HPDE6-E6E7 (cell line): ENCODE results near the gene EPHA6.
"Not testable (repeated sequence)": the region's sequence is repeated elsewhere in the genome, so short reads cannot be mapped to it uniquely, and the experiment has no call there.

Source experiments
- DNase-seq: peaks from one replicate; pipeline ENCODE4 v3.0.0; 2011; ENCODE audit warnings: missing footprints; ENCODE audit errors: extremely low spot score

The EPHA6 gene

DNA sequence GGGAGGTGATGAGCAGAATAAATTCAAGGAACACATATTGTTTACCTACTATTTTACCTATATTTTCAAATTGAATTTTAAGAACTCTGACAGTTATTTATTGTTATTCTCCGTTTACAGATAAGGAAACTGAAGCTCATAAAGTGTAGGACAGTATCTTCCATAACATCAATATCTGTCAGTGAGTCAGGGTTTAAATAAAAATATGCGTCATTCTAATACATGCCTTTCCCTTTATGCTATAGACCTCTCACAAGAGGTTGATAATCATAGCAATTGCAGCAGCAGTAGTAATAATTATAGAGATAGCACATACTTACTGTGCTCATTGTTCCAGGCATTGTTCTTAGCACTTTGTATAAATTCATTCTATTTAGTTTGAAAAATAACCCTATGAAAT lies 101.1 kb downstream of the EPHA6 start:
- DNase-seq: no peak

DNA sequence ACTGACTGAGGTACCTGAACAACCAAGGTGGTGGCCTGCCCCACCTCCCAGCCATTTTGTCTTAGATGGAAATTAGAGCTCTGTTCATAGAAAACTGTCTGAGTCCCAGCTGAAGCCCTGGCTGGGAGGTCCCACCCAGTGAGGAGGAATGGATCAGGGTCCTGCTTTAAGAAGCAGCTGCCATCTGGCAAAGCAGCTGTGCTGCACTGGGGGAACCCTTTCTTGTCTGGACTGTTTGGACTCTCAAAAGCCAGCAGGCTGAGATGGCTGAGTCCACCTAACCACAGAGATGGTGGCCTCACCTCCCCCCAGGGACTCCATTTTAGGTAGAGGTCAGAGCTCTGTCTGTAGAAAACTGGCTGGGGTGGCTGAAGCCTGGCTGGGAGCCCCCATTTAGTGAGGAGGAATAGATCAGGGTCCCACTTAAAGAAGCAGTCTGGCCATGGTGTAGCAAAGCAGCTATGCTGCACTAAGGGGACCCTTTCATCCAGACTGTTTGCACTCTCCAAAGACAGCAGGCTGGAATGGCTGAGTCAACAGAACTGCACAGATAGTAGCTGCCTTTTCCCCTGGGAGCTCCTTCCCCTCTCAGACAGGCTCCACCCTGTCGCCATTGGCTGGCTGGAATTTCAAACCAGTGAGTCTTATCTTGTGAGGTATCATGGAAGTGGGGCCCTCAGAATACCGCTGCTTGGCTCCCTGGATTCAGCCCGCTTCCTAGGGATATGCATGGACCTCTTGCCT lies 116.9 kb downstream of the EPHA6 start:
- DNase-seq: no peak

DNA sequence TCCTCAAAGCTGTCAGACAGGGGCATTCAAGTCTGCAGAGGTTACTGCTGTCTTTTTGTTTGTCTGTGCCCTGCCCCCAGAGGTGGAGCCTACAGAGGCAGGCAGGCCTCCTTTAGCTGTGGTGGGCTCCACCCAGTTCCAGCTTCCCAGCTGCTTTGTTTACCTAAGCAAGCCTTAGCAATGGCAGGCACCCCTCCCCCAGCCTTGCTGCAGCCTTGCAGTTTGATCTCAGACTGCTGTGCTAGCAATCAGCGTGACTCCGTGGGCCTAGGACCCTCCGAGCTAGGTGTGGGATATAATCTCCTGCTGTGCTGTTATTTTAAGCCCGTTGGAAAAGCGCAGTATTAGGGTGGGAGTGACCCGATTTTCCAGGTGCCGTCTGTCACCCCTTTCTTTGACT lies 127.7 kb downstream of the EPHA6 start:
- not testable (repeated sequence) for DNase-seq

DNA sequence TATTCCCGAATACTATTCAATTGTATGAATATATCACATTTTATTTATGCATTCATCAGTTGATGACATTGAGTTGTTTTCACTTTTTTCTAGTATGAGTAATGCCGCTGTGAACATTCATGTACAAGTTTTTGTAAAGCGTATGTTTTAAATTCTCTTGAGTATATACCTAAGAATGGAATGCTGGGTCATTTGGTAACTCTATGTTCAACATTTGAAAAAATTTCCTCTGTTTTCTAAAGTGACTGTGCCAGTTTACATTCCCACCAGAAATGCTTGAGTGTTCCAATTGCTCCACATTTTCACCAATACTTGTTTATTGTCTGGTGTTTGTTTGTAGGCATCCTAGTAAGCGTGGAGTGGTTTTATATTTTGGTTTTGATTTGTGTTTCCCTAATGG lies 144.5 kb downstream of the EPHA6 start:
- DNase-seq: no peak

DNA sequence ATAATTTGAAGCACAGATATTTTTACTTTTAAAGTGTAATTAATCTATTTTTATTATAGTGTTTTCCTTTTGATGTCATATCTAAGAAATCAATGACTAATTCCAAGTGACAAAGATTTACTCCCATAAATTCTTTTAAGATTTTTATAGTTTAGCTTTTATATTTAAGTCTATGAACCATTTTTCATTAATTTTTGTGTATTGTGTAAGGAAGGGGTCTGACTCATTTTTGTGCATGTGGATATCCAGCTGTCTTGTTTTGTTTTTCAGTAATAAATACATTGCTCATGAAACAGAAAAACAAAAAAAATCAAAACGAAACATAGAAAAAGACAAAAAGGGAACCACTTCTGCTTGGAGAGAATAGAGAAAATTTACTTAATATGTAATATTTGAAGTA lies 145.1 kb downstream of the EPHA6 start:
- no peak for DNase-seq

DNA sequence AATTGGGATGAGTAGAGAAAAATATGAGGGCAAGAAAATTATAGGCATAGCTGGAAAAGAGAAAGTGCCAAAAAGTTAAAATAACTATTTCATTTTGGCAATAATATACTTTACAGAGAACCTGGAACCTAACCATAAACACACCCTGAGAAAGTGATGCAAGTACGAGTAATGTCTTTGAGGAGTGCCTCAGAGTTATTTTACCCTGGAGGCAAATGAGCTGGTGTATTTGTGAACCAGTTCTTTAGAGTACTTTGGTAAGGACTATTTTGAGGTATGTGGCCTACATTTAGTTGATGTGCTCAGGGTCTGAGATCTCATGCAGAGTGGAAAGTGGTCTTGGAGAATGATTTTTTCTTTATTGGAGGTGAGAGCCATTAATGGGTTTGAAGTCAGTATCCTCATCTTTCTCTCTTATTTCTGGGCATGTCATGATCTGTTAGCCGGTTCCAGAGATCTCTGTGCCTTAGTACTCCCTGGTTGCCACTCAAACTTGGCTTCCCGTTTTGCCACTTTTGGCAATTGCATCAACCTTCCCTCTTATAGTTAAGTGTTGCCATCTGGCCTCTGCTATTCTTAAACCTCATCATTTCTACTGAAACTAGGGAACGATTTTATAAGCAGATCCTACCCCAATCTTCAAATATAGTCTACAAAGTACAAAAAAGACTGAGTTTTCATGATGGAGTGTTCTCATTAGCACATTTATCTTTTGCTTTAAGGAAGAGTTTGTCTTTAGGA lies 145.7 kb downstream of the EPHA6 start:
- DNase-seq: peak; percentile 39

DNA sequence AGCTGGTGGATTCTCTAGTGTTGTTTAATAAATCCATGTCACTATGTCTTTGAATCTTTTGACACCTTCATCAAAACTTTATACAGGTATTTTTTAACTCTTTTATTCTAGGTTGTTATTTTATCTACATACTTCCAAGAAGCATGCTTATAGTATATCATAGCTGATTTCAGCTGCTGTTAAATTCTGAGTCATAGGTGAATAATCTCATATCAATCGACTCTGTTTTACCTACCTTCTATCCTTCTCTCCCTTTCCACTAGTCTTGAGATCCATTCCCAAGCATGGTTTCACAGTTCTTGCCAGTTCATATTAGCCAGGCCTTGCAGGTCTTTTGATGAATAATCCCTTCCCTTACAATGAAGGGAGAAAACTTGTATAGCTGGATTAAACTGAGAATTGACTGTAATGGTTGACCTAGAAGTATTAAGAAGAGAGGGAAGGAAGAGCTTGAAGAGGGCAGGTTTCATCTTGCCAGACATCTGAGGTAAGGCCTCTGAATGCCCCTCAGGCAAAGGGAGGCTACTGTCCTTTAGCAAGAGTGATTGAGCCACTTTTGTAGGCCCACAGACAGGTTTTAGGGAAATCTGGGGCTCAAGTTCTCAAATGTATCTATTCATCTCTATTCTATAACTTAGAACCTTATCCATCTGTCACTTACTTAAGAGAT lies 146.4 kb downstream of the EPHA6 start:
- peak; percentile 29 for DNase-seq

DNA sequence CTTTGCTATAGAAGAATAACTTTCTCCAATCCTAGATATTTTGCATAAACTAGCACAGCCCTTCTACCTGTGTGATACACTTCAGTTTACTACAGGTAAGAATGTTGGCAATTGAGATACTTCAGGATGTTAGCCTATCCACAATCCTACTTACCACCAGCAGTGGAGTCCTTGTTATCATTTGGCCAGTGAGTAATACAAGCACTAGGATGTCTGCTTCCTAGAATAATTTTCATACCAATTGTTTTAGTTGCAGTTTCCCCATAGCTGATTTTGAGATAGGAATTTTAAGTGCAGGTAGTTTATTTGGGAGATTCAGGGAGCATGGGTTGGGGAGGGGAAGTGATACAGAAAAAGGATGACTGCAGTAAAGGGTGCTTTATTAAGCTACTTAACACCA lies 147.2 kb downstream of the EPHA6 start:
- no peak for DNase-seq

DNA sequence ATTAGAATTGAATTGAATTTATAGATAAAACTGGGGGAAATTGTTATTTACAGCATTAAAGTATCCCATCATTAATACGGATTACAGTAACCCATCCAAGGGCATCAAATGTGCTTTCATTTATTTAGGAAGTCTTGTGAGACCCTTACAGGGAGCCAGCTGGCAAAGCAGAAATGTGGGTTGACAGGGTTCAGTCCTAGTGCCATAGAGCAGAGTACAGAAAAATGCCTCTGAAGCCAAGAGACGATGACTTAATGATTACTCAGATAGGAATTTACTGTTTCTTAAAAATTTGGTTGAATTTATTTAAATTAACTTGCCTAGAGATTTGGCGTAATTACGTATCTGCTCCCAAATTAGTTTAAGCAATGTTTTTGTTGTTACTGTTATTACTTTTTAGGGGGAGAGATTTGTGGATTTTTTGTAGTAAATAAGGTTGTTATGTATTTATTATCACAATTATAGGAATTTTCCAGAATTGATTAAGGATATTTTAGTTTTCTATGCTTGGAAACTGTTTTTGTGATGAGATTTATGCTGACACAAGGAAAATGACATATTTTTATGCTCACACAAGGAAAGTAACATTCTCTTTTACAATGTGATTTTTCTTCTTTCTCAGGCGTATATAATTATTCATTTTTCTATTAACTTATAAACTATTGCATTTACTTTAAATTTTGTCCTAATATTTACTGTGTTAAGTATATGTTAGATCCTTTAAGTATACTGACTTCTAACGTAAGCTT lies 152.0 kb downstream of the EPHA6 start:
- DNase-seq: no peak

DNA sequence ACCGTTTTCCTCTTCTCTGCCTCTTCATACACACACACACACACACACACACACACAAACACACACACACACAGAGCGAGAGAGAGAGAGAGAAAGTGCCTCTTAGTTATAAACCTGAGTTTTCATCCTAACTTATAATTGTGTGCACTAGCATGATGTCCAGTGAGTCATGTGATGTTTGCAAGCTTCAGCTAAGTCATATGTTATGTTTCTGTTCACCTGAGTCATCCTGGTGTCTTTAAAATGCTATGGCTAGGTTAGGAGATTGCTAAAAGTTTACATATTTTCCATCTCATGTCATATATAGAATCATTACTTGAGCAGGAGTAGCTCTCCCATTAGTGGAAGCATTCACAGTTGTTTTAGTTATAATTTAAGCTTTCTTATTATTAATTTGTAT lies 155.8 kb downstream of the EPHA6 start:
- DNase-seq: peak; percentile 29

DNA sequence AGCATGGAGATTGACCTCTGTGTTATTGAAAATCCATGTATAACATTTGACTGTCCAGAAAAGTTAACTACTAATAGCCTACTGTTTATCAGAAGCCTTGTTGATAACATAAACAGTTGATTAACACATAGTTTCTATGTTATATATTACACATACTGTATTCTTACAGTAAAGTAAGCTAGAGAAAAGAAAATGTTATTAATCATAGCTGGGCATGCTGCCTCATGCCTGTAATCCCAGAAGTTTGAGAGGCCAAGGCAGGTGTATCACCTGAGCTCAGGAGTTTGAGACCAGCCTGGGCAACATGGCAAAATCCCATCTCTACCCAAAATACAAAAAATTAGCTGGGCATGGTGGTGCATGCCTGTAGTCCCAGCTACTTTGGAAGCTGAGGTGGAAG lies 163.3 kb downstream of the EPHA6 start:
- no peak for DNase-seq

DNA sequence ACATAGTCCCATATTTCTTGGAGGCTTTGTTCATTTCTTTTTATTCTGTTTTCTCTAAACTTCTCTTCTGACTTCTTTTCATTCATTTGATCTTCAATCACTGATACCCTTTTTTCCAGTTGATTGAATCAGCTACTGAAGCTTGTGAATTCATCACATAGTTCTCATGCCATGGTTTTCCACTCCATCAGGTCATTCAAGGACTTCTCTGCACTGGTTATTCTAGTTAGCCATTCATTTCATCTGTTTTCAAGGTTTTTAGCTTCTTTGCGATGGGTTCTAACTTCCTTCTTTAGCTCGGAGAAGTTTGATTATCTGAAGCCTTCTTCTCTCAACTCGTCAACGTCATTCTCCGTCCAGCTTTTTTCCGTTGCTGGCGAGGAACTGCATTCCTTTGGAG lies 169.3 kb downstream of the EPHA6 start:
- not testable (repeated sequence) for DNase-seq

DNA sequence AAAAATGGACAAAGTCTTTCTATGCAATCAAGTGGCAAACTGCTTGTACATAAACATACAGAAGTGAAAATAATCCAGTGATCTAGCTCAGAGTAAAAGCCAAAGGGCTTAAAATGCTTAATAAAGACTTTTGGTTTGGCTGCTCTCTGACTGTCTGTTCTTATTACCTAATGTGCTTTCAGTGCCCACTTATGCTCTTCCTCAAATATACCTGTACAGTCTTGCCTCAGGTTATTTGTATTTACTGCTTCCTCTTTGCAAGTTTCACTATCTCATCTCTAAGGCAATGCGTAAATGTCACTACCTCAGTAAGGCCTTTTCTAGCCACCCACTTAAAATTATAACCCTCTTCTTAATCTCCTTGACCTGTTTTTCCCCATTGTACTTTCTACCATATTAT lies 171.8 kb downstream of the EPHA6 start:
- no peak for DNase-seq

DNA sequence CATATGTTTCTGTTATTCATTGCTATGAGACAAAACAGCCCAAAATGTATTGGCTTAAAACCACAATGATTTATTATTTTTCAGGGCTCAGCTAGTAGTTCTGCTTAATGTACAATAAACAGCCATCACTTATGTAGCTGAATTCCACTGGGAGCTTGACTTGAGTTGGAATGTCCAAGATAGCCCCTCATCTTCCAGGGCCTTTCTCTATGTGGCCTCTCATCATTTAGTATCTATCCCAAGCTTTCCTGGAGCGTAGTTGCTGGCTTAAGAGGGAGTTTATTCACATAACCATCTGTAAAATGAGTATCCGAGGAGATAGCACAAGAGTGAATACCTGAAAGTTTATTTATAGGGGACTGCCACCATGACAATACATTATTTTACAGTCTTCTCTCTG lies 176.8 kb downstream of the EPHA6 start:
- no peak for DNase-seq

DNA sequence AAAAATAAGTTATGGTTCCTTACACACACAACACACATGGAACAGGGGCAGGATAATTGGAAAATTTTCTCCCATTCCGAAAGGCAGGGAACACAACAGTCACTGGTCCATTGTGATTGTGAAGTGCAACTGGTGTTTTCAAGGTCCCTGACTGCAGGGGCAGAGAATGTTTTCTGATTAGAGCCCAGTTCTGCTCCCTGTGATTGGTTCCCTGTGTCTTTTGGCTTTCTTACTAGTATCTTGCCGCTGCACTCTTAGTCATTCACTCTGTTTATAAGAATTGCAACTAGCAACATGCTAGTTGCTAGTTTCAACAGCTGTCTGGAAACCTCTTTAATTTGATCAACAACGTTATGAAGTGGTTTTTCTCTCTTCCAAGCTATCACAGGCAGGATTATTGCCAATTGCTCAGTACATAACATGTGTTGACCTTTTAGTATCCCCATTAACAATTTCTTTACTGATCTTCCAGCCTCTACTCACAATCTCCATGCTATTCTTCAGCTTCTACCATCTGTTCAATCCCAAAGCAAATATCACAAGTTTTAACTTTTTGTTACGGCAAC lies 177.5 kb downstream of the EPHA6 start:
- no peak for DNase-seq

DNA sequence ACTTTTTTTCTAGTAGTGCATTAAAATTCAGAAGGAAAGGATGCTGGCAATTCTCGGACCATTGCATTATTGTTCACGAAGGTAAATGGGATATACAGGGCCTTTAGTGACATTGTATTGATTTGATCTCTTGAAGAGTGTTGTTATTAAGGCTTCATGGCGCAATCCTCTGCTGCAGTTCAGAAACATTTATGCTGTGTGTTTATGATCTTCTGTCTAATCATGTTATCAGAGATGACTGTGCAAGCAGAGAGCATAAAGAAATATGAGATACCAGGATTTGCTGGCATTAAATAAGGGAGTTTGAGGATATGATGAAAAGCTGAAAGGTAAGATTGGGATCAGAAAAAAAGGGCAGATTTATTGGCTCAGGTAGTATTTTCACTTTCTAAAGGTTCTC lies 180.6 kb downstream of the EPHA6 start:
- DNase-seq: no peak

DNA sequence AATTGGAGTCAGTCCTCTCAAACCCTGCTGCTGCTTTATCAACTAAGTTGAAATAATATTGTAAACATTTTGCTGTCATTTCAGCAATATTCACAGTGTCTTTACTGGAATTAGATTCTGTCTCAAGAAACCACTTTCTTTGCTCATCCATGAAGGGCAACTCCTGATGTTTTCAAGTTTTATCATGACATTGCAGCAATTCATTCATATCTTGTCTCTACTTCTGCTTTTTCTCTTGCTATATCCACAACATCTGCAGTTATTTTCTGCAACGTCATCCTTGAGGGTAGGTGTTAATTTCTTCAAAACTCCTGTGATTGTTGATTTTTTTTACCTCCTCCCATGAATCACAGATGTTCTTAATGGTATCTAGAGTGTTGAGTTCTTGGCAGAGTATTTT lies 181.6 kb downstream of the EPHA6 start:
- no peak for DNase-seq

DNA sequence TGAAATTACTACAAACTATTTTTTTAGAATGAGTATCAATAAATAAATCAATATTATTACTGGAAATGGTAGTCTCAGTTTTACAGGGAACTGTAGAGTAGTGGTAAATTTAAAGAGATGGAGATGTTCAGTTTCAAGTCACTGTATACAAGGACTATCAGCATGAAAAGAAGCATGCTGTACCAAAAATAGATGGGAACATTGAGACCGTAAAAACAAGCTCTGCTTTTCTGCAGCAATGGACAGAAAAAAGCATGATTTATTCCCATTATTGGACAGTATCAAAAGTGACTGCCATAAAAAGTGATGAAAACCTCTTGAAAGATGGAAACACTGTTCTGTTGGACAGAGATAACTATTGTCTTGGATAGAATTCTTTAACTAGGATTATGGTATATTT lies 187.2 kb downstream of the EPHA6 start:
- no peak for DNase-seq

DNA sequence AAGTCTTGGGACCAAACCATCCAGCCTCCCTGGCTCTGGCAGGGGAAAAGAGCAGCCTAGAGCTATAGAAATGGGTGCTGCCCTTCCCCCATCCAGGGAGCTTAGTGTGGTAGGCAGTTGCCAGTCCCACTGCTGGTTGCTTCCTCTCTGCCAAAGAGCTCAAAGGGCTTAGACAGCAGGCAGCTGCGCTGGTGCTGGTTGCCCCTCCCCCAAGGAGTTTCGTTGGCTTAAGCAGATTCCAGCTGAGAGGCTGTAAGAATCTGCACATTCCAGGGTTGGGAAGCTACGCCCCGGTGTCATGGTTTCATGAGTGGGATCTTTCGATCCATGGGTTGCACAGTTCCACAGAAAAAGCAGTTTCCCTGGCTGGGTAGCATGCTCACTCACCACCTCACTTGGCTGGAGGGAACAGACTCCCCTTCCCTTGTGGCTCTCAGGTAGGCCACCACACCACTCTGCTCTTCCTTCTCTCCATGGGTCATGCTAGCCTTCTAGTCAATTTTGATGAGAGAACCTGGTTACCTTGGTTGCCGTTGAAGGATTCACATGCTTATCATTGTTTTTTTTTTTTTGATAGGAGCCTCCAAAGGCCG lies 195.1 kb downstream of the EPHA6 start:
- no peak for DNase-seq

DNA sequence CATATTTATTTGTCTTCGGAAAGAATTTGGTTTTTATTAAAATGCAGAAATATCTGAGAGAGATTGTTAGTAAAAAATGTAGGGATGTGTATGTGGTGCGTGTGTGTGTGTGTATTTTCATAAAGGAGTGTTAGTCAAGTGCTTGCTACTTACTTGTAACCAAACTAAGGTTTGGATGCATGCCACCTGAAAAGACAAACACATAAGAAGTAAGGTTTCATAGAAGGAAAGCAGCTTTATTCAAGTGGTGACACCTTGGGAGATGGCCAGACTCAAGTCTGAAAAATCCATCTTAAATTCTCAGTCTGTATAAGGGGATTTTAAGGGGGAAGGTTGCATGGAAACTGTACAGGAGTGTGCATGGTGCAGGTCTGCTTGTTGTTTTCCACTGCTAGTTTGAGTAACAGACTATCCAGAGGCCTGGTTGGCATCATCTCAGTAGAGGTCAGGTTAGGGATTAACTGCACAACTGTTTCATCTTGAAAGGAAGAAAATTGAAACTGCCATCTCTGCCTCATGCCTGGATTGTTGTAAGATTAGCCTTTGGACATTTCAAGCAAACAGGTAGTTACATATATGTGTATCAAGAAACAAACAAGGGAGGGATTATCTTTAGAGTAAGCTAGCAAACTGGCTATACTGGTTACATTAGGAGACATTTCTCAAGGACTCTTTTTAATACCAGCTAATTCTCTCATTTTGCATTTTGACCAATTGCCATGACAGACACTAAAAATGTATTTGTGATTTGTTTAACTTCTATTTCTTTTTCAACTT lies 196.7 kb downstream of the EPHA6 start:
- no peak for DNase-seq

DNA sequence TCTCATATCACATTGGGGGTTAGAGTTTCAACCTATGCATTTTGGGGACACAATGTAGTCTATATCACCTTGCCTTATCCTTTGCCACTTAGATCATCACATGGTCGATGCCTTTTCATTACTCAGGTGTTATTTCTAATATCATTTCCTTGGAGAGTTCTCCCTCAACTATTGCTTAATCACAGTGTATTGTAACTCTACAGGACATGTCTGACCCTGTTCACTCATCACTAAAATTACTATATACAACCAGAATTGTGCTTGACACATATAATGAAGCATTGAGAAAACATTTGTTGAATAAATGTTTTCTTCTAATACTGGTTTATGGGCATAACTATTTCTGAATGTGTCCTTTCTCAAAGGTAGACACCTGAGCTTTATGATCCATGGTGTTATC lies 207.4 kb downstream of the EPHA6 start:
- DNase-seq: peak; percentile 2
